H1 (cell line): ENCODE data around the gene TGFBR1. TPM values are rescaled to one million over a fixed set of nuclear protein-coding genes. Genes with fewer than 3 reads are reported as not detected.

Experiments used
- CBX5 ChIP-seq: fragments of 300-800, 300-1000 bp; sonication (generic); IDR thresholded peaks from 2 replicates; pipeline ENCODE4 v1.7.1; 2016; ENCODE audit warnings: antibody characterized with exemption, low read length, low read depth
- CEBPB ChIP-seq: IDR thresholded peaks from 2 replicates; pipeline ENCODE4 v1.6.1; 2012; ENCODE audit warnings: low read depth, low read length
- CTBP2 ChIP-seq: IDR thresholded peaks from 2 replicates; pipeline ENCODE4 v1.7.0; 2011; ENCODE audit warnings: borderline replicate concordance, mild to moderate bottlenecking, moderate library complexity, mixed read lengths, low read length; ENCODE audit not compliant: insufficient read depth, insufficient read length
- EP300 ChIP-seq, 2 experiments: IDR thresholded peaks; 1 replicate in 1 of 2; 2 replicates in 1 of 2; pipeline ENCODE4 v1.6.1; 2011 to 2012; ENCODE audit warnings: low read depth in 2 of 2, low read length in 2 of 2, mild to moderate bottlenecking in 2 of 2, borderline replicate concordance in 1 of 2, inconsistent platforms in 1 of 2, moderate library complexity in 1 of 2
- FOSL1 ChIP-seq: IDR thresholded peaks from 2 replicates; pipeline ENCODE4 v1.6.1; 2011; ENCODE audit warnings: mild to moderate bottlenecking, low read depth, low read length, moderate library complexity; ENCODE audit not compliant: insufficient read depth
- JUN ChIP-seq: IDR thresholded peaks from 2 replicates; pipeline ENCODE4 v1.6.1; 2011; ENCODE audit warnings: low read depth, mild to moderate bottlenecking, improper control_type of control experiment, low read length
- RBBP5 ChIP-seq: IDR thresholded peaks from 2 replicates; pipeline ENCODE4 v1.7.1; 2012; ENCODE audit warnings: low read depth, mild to moderate bottlenecking, inconsistent platforms, low read length, moderate library complexity, borderline replicate concordance
- SIN3A ChIP-seq, 2 experiments: IDR thresholded peaks in 1 of 2; conservative IDR thresholded peaks in 1 of 2; 2 replicates each; pipeline ENCODE4 v1.6.1; 2011 to 2012; ENCODE audit warnings: low read length in 2 of 2, improper control_type of control experiment in 1 of 2, low read depth in 1 of 2, mild to moderate bottlenecking in 1 of 2
- SP2 ChIP-seq: IDR thresholded peaks from 2 replicates; pipeline ENCODE4 v1.6.1; 2012; ENCODE audit warnings: mild to moderate bottlenecking, low read length, inconsistent platforms
- polyA plus RNA-seq, 7 experiments: library from polyadenylated mRNA; depleted of rRNA in 3 of 7; stranded (reverse) in 5 of 7; unstranded in 2 of 7; fragments of >200 nt in 5 of 7; fragments of 200-250 nt in 2 of 7; gene quantifications; 1 replicate in 5 of 7; 2 replicates in 1 of 7; 4 replicates in 1 of 7; pipeline versions ENCODE4 v1.2.1 to v1.2.3, GENCODE V29; 2011 to 2013; ENCODE audit warnings: missing spikeins in 2 of 7, mixed read lengths in 2 of 7
- total RNA-seq: library from RNA; stranded (reverse); fragmentation: NEBNext Ultra II Directional; extraction: Animal tissue kit (Norgen Biotek cat#: 25700); gene quantifications from 2 replicates; pipeline ENCODE4 v1.2.1, GENCODE V29; 2021

TGFBR1 gene
- total and polyA plus RNA-seq, 2 of the 8 experiments (the other 6 are each of a cell fraction or from before 2014, with no cell fraction given) = 16.8 to 52.4 TPM

DNA sequence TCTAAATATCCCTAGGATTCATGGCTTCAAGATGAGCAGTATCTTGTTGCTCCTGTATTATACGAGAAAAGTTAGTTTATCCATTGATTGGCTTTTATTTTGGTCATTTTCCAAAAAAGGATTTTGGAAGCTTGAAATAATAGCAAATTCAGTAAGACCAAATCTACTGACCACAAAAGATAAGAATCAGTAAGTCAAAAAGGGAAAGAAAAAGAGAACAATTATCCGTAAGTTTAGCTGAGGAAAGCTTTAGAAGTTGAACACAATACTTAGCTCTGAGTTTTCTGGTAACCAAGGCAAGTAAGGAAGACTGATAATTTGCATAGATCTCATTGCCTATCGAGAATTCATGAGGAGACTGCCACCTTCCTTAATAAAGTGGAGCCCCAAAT is 9.1 kb downstream of the TGFBR1 start (continued):
- no peak for TF ChIP-seq CTBP2
- TF ChIP-seq JUN = no peak
- TF ChIP-seq SP2 = no peak
- TF ChIP-seq CBX5 = no peak
- TF ChIP-seq EP300 (IDR thresholded peaks at IDR 0.05; ENCODE audit: borderline replicate concordance in 1 of 2, low read depth in 2 of 2, low read length in 2 of 2) = no peak
- TF ChIP-seq CEBPB = no peak
- no peak for TF ChIP-seq FOSL1
- no peak for TF ChIP-seq RBBP5
- no peak for TF ChIP-seq SIN3A (conservative IDR thresholded peaks at IDR 0.05 in 1 of 2, IDR thresholded peaks at IDR 0.05 in 1 of 2; ENCODE audit: low read depth in 1 of 2, low read length in 2 of 2)
